DND-41 (cell line): Measurements from ENCODE around the gene NFATC2IP.

Source experiments
- EZH2 ChIP-seq: IDR thresholded peaks from 3 replicates; pipeline ENCODE4 v1.6.1; 2012; ENCODE audit warnings: borderline replicate concordance, low read depth, mild to moderate bottlenecking, moderate library complexity, low read length, inconsistent platforms; ENCODE audit not compliant: severe bottlenecking
- TF ChIP-seq, protein P1 (sequence below): IDR thresholded peaks from 2 replicates; pipeline ENCODE4 v1.5.1; 2012; ENCODE audit warnings: borderline replicate concordance, low read length, moderate library complexity, mild to moderate bottlenecking; ENCODE audit not compliant: poor library complexity, severe bottlenecking; ENCODE audit errors: extremely low read depth

DNA sequence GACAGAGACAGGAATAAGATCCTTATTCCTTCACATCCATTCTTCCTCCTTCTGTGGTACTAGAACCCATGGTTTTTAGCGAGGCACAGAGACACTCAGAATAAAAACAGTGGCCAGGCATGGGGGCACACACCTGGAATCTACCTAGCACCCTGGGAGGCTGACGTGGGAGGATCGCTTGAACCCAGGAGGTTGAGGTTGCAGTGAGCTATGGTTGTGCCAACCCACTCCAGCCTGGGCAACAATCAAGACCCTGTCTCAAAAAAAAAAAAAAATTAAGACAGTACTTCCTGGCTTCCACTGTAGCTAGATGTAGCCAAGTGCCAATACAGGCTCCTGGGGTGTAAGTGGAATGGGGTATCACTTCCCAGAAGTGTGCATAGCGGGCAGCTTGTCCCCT lies 16.4 kb downstream of the NFATC2IP start:
- TF ChIP-seq, protein P1, sequence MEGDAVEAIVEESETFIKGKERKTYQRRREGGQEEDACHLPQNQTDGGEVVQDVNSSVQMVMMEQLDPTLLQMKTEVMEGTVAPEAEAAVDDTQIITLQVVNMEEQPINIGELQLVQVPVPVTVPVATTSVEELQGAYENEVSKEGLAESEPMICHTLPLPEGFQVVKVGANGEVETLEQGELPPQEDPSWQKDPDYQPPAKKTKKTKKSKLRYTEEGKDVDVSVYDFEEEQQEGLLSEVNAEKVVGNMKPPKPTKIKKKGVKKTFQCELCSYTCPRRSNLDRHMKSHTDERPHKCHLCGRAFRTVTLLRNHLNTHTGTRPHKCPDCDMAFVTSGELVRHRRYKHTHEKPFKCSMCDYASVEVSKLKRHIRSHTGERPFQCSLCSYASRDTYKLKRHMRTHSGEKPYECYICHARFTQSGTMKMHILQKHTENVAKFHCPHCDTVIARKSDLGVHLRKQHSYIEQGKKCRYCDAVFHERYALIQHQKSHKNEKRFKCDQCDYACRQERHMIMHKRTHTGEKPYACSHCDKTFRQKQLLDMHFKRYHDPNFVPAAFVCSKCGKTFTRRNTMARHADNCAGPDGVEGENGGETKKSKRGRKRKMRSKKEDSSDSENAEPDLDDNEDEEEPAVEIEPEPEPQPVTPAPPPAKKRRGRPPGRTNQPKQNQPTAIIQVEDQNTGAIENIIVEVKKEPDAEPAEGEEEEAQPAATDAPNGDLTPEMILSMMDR: no peak
- no peak for TF ChIP-seq EZH2
